Neural cell (in vitro differentiated cells): ENCODE data around the gene MARK3. TPM values are rescaled to one million over a fixed set of nuclear protein-coding genes. Genes with fewer than 3 reads are reported as not detected.
"Not testable (repeated sequence)": the region's sequence is repeated elsewhere in the genome, so short reads cannot be mapped to it uniquely, and the experiment has no call there.

ENCODE experiments used
- H2AFZ ChIP-seq: fragments of 200-600, 300-800 bp; sonication (generic), shearing (Covaris generic); 2 replicates; pipeline ENCODE4 v1.6.0; 2014; ENCODE audit warnings: low read depth, mild to moderate bottlenecking, antibody characterized with exemption, low read length, moderate library complexity
- H3F3A ChIP-seq: fragments of 200-600 bp; shearing (Covaris generic); 2 replicates; pipeline ENCODE4 v1.6.1; 2016; ENCODE audit warnings: mild to moderate bottlenecking, moderate library complexity, mixed read lengths, antibody characterized with exemption, low read length; ENCODE audit not compliant: insufficient read depth, poor library complexity, severe bottlenecking
- H3K27ac ChIP-seq: fragments of 200-600, 300-800 bp; sonication (generic), shearing (Covaris generic); 2 replicates; pipeline ENCODE4 v1.5.1; 2014; ENCODE audit warnings: mild to moderate bottlenecking, low read length, moderate library complexity
- H3K27me3 ChIP-seq: fragments of 300-800, 200-600 bp; sonication (generic), shearing (Covaris generic); 2 replicates; pipeline ENCODE4 v1.6.0; 2014; ENCODE audit warnings: mild to moderate bottlenecking, low read depth, low read length, moderate library complexity; ENCODE audit not compliant: insufficient read depth
- H3K36me3 ChIP-seq: fragments of 300-800, 200-600 bp; sonication (generic), shearing (Covaris generic); 2 replicates; pipeline ENCODE4 v1.5.1; 2014; ENCODE audit warnings: mild to moderate bottlenecking, antibody characterized with exemption, low read length, moderate library complexity; ENCODE audit not compliant: insufficient read depth
- H3K4me2 ChIP-seq: fragments of 300-800, 200-600 bp; sonication (generic), shearing (Covaris generic); 2 replicates; pipeline ENCODE4 v1.6.0; 2014; ENCODE audit warnings: mild to moderate bottlenecking, low read length
- H3K4me3 ChIP-seq: fragments of 300-800, 200-600 bp; sonication (generic), shearing (Covaris generic); 2 replicates; pipeline ENCODE4 v1.5.1; 2014; ENCODE audit warnings: mild to moderate bottlenecking, low read length, moderate library complexity
- H3K79me2 ChIP-seq: fragments of 200-600 bp; shearing (Covaris generic); replicated peaks from 2 replicates; pipeline ENCODE4 v1.6.0; 2014; ENCODE audit warnings: mild to moderate bottlenecking, low read length, moderate library complexity; ENCODE audit not compliant: insufficient read depth
- H3K9ac ChIP-seq: fragments of 300-800, 200-600 bp; sonication (generic), shearing (Covaris generic); 2 replicates; pipeline ENCODE4 v1.6.1; 2016; ENCODE audit warnings: mild to moderate bottlenecking, low read length, mixed read lengths
- H3K9me2 ChIP-seq: fragments of 200-600 bp; shearing (Covaris generic); 2 replicates; pipeline ENCODE4 v1.6.1; 2016; ENCODE audit warnings: mild to moderate bottlenecking, low read length, mixed read lengths; ENCODE audit not compliant: insufficient read depth
- H3K9me3 ChIP-seq: fragments of 200-600, 300-800 bp; sonication (generic), shearing (Covaris generic); 2 replicates; pipeline ENCODE4 v1.6.1; 2016; ENCODE audit warnings: mild to moderate bottlenecking, mixed run types, low read length, moderate library complexity, mixed read lengths
- H4K20me1 ChIP-seq: fragments of 200-600 bp; shearing (Covaris generic); 2 replicates; pipeline ENCODE4 v1.6.1; 2016; ENCODE audit warnings: mild to moderate bottlenecking, mixed run types; ENCODE audit not compliant: insufficient read depth
- EP300 ChIP-seq: fragments of 450-650 bp; conservative IDR thresholded peaks from 2 replicates; pipeline ENCODE4 v1.6.1; 2014; ENCODE audit warnings: antibody characterized with exemption, mild to moderate bottlenecking, moderate library complexity; ENCODE audit not compliant: poor library complexity, severe bottlenecking
- EZH2 ChIP-seq: fragments of 200-600, 300-800 bp; shearing (Covaris generic), sonication (generic); IDR thresholded peaks from 2 replicates; pipeline ENCODE4 v1.6.1; 2014; ENCODE audit warnings: antibody characterized with exemption, low read length, borderline replicate concordance, mild to moderate bottlenecking; ENCODE audit not compliant: insufficient read depth, poor library complexity, severe bottlenecking
- MXI1 ChIP-seq: fragments of 450-650 bp; conservative IDR thresholded peaks from 2 replicates; pipeline ENCODE4 v1.6.1; 2014; ENCODE audit warnings: antibody characterized with exemption, mild to moderate bottlenecking; ENCODE audit not compliant: poor library complexity, severe bottlenecking
- POLR2AphosphoS5 ChIP-seq: IDR thresholded peaks from 2 replicates; pipeline ENCODE4 v1.6.1; 2012
- RAD21 ChIP-seq: fragments of 450-650 bp; conservative IDR thresholded peaks from 2 replicates; pipeline ENCODE4 v1.6.1; 2014; ENCODE audit warnings: antibody characterized with exemption, mild to moderate bottlenecking, moderate library complexity
- SMC3 ChIP-seq: fragments of 450-650 bp; conservative IDR thresholded peaks from 2 replicates; pipeline ENCODE4 v1.6.1; 2014; ENCODE audit warnings: antibody characterized with exemption, mild to moderate bottlenecking, moderate library complexity; ENCODE audit not compliant: poor library complexity
- TAF1 ChIP-seq: IDR thresholded peaks from 2 replicates; pipeline ENCODE4 v1.6.1; 2012; ENCODE audit warnings: low read depth
- polyA plus RNA-seq: library from polyadenylated mRNA; depleted of rRNA; stranded (reverse); fragments of >200 nt; gene quantifications from 2 replicates; pipeline ENCODE4 v1.2.3, GENCODE V29; 2014
- TF ChIP-seq, protein P1 (sequence below): IDR thresholded peaks from 2 replicates; pipeline ENCODE4 v1.6.1; 2012; ENCODE audit warnings: borderline replicate concordance
- TF ChIP-seq, protein P2 (sequence below): fragments of 450-650 bp; IDR thresholded peaks from 2 replicates; pipeline ENCODE4 v1.5.1; 2014; ENCODE audit warnings: antibody characterized with exemption, mild to moderate bottlenecking, moderate library complexity; ENCODE audit not compliant: poor library complexity, severe bottlenecking

The MARK3 gene
- polyA plus RNA-seq, 1 donor from 2014 or later = 158 TPM

DNA sequence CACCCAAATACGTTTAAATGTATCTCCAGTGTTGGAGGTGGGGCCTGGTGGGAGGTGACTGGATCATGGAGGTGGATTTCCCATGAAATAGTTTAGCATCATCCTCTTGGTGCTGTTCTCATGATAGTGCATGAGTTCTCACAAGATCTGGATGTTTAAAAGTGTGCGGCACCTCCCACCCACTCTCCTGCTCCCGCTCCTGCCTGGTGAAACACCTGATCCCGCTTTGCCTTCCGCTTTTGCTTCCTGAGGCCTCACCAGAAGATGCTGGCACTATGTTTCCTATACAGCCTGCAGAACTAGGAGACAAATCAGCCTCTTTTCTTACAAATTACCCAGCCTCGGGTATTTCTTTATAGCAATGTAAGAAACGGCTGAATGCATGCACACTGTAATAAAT, 31.1 kb upstream of the MARK3 start:
- Histone ChIP-seq H3K27me3 (no peaks in the 10 kb centered on the region), H3F3A (no peaks in the 10 kb centered on the region), H3K9me2 (no peaks in the 10 kb centered on the region), H3K27ac (no peak overlapping the region), H3K4me3 (no peak overlapping the region), H3K9ac (no peak overlapping the region), H4K20me1 (no peaks in the 10 kb centered on the region), H2AFZ (no peak overlapping the region), H3K9me3 (no peaks in the 10 kb centered on the region), H3K4me2 (no peak overlapping the region), H3K79me2 (no peaks in the 10 kb centered on the region), H3K36me3 (no peaks in the 10 kb centered on the region)
- TF ChIP-seq TAF1 (no peak), RAD21 (no peak), MXI1 (no peak), EP300 (no peak), SMC3 (no peak), POLR2AphosphoS5 (no peak), EZH2 (no peak)
- TF ChIP-seq, protein P1, sequence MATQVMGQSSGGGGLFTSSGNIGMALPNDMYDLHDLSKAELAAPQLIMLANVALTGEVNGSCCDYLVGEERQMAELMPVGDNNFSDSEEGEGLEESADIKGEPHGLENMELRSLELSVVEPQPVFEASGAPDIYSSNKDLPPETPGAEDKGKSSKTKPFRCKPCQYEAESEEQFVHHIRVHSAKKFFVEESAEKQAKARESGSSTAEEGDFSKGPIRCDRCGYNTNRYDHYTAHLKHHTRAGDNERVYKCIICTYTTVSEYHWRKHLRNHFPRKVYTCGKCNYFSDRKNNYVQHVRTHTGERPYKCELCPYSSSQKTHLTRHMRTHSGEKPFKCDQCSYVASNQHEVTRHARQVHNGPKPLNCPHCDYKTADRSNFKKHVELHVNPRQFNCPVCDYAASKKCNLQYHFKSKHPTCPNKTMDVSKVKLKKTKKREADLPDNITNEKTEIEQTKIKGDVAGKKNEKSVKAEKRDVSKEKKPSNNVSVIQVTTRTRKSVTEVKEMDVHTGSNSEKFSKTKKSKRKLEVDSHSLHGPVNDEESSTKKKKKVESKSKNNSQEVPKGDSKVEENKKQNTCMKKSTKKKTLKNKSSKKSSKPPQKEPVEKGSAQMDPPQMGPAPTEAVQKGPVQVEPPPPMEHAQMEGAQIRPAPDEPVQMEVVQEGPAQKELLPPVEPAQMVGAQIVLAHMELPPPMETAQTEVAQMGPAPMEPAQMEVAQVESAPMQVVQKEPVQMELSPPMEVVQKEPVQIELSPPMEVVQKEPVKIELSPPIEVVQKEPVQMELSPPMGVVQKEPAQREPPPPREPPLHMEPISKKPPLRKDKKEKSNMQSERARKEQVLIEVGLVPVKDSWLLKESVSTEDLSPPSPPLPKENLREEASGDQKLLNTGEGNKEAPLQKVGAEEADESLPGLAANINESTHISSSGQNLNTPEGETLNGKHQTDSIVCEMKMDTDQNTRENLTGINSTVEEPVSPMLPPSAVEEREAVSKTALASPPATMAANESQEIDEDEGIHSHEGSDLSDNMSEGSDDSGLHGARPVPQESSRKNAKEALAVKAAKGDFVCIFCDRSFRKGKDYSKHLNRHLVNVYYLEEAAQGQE = no peak
- TF ChIP-seq, protein P2, sequence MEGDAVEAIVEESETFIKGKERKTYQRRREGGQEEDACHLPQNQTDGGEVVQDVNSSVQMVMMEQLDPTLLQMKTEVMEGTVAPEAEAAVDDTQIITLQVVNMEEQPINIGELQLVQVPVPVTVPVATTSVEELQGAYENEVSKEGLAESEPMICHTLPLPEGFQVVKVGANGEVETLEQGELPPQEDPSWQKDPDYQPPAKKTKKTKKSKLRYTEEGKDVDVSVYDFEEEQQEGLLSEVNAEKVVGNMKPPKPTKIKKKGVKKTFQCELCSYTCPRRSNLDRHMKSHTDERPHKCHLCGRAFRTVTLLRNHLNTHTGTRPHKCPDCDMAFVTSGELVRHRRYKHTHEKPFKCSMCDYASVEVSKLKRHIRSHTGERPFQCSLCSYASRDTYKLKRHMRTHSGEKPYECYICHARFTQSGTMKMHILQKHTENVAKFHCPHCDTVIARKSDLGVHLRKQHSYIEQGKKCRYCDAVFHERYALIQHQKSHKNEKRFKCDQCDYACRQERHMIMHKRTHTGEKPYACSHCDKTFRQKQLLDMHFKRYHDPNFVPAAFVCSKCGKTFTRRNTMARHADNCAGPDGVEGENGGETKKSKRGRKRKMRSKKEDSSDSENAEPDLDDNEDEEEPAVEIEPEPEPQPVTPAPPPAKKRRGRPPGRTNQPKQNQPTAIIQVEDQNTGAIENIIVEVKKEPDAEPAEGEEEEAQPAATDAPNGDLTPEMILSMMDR = no peak

DNA sequence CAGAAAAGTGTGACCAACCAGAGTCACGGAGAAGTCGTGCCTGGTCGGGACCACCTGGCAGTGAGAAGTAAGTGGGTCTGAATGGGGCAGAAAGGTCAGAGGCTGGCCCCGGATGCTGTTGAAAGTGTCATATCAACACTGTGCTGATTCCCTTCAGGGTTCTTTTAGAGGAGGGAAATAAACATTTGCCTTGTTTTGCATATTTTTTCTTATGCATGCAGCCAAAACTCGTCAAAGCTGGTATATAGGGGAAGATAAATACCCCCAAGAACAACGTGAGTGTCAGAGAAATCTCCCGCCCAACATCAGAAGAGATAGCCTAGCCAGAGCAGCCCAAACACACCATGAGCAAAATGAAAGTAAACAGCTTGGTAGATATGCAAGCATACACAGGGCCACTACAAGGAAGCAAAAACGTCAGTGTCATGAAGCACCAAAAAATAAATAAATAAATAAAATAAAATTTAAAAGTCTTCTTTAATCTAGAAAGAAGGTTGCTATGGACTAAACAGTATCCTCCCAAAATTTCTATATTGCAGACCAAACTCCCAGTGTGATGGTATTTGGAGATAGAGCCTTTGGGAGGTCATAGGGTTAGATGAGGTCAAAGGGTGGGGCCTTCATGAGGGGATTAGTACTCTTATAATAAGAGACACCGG, 29.1 kb upstream of the MARK3 start:
- Histone ChIP-seq H3K4me2 (no peak overlapping the region), H4K20me1 (no peaks in the 10 kb centered on the region), H3K9me3 (no peaks in the 10 kb centered on the region), H3F3A (no peaks in the 10 kb centered on the region), H3K4me3 (no peak overlapping the region), H3K27ac (no peak overlapping the region), H3K9ac (no peak overlapping the region), H3K79me2 (no peaks in the 10 kb centered on the region), H3K27me3 (no peaks in the 10 kb centered on the region), H3K9me2 (no peaks in the 10 kb centered on the region), H2AFZ (no peak overlapping the region), H3K36me3 (no peaks in the 10 kb centered on the region)
- no peak for TF ChIP-seq EP300
- TF ChIP-seq EZH2 = no peak
- TF ChIP-seq, protein P2 = no peak
- TF ChIP-seq POLR2AphosphoS5 = no peak
- no peak for TF ChIP-seq RAD21
- no peak for TF ChIP-seq MXI1
- no peak for TF ChIP-seq TAF1
- TF ChIP-seq SMC3 = no peak
- TF ChIP-seq, protein P1 = no peak

DNA sequence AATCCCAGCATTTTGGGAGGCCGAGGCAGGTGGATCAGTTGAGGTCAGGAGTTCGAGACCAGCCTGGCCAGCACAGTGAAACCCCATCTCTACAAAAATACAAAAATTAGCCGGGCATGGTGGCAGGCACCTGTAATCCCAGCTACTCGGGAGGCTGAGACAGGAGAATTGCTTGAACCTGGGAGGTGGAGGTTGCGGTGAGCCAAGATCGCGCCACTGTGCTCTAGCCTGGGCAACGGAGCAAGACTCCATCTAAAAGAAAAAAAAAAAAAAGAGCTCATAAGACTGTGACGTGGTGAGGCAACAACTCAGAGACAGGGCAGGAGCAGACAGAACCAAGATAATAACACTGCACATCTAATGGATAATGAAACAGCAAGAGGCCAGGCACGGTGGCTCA, 27.7 kb upstream of the MARK3 start:
- not testable (repeated sequence) for H4K20me1 ChIP-seq, H3K27me3 ChIP-seq, H3K9me3 ChIP-seq, H3K36me3 ChIP-seq, H3F3A ChIP-seq, H3K9me2 ChIP-seq, H3K4me2 ChIP-seq, H3K9ac ChIP-seq, H3K4me3 ChIP-seq, H3K79me2 ChIP-seq, H3K27ac ChIP-seq, H2AFZ ChIP-seq
